ENCODE results near the gene ADGRG1.

Gene ADGRG1

GRCh38 chr16:57665541-57665940 is 37.1 kb downstream of the ADGRG1 start:
- no CpG with 5 or more reads among the region's 4 CpGs for WGBS (ENCODE audit: extremely low coverage, insufficient coverage, insufficient read length)
- no peak overlapping the region for H3K23ac ChIP-seq (ENCODE audit: low read length)

GRCh38 chr16:57666353-57667047 is 38.1 kb downstream of the ADGRG1 start:
- Histone ChIP-seq H3K79me1 (ENCODE audit: low read length) (no peaks in the 10 kb centered on the region), H3K9ac (ENCODE audit: low read length) (no peak overlapping the region), H3K9me3 (ENCODE audit: insufficient read depth, low read depth, low read length) (peaks cover 3% of the 10 kb centered on the region), H2BK5ac (ENCODE audit: low read depth, low read length, poor library complexity) (no peak overlapping the region), H3K79me2 (ENCODE audit: control insufficient read depth, insufficient read depth, low read length, poor library complexity) (no peaks in the 10 kb centered on the region), H3K4ac (ENCODE audit: low read depth, low read length) (no peak overlapping the region), H4K8ac (ENCODE audit: low read depth, low read length) (no peak overlapping the region), H3K36me3 (ENCODE audit: control insufficient read depth in 1 of 2, insufficient read depth in 2 of 2, low read length in 2 of 2) (peaks cover 33 to 34% of the 10 kb centered on the region in 2 experiments), H4K12ac (ENCODE audit: low read depth, low read length) (no peak overlapping the region), H2AK5ac (ENCODE audit: low read length) (no peak overlapping the region), H3K4me3 (ENCODE audit: low read depth, low read length) (no peak overlapping the region), H3K14ac (ENCODE audit: low read length) (no peak overlapping the region), H3K27ac (ENCODE audit: low read depth, low read length) (no peak overlapping the region), H3K18ac (ENCODE audit: low read length) (no peak overlapping the region), H3K4me2 (ENCODE audit: low read length) (no peak overlapping the region), H3K27me3 (ENCODE audit: insufficient read depth, low read length) (no peaks in the 10 kb centered on the region), H2BK12ac (ENCODE audit: low read length) (no peak overlapping the region), H2AFZ (ENCODE audit: insufficient read depth, low read length, poor library complexity) (no peak overlapping the region), H3K23ac (ENCODE audit: low read length) (no peak overlapping the region), H4K91ac (ENCODE audit: low read depth, low read length) (no peak overlapping the region), H2BK120ac (ENCODE audit: insufficient read depth, low read length, poor library complexity) (no peak overlapping the region), H3K4me1 (ENCODE audit: control insufficient read depth in 1 of 2, insufficient read depth in 2 of 2, low read length in 2 of 2) (peaks cover 6% of the 10 kb centered on the region in 2 experiments)
- DNase-seq = peak; percentile 42 to 66
- WGBS (ENCODE audit: extremely low coverage, insufficient coverage, insufficient read length) = no CpG with 5 or more reads among the region's 11 CpGs

More at GRCh38 chr16:57665541-57665940, 37.1 kb downstream of the ADGRG1 start:
- Histone ChIP-seq H4K12ac (ENCODE audit: low read depth, low read length) (no peak overlapping the region), H3K14ac (ENCODE audit: low read length) (no peak overlapping the region), H3K27ac (ENCODE audit: low read depth, low read length) (no peak overlapping the region), H3K27me3 (ENCODE audit: insufficient read depth, low read length) (no peaks in the 10 kb centered on the region), H2AK5ac (ENCODE audit: low read length) (no peak overlapping the region), H3K9ac (ENCODE audit: low read length) (no peak overlapping the region), H3K4ac (ENCODE audit: low read depth, low read length) (no peak overlapping the region), H3K4me3 (ENCODE audit: low read depth, low read length) (no peak overlapping the region), H3K79me2 (ENCODE audit: control insufficient read depth, insufficient read depth, low read length, poor library complexity) (no peaks in the 10 kb centered on the region), H3K79me1 (ENCODE audit: low read length) (no peaks in the 10 kb centered on the region), H2BK120ac (ENCODE audit: insufficient read depth, low read length, poor library complexity) (no peak overlapping the region), H4K8ac (ENCODE audit: low read depth, low read length) (no peak overlapping the region), H3K9me3 (ENCODE audit: insufficient read depth, low read depth, low read length) (peaks cover 3% of the 10 kb centered on the region), H3K18ac (ENCODE audit: low read length) (no peak overlapping the region), H4K91ac (ENCODE audit: low read depth, low read length) (no peak overlapping the region), H3K4me1 (ENCODE audit: control insufficient read depth in 1 of 2, insufficient read depth in 2 of 2, low read length in 2 of 2) (peaks cover 6% of the 10 kb centered on the region in 2 experiments), H3K4me2 (ENCODE audit: low read length) (no peak overlapping the region), H3K36me3 (ENCODE audit: control insufficient read depth in 1 of 2, insufficient read depth in 2 of 2, low read length in 2 of 2) (peaks cover 41 to 42% of the 10 kb centered on the region in 2 experiments), H2BK12ac (ENCODE audit: low read length) (no peak overlapping the region), H2AFZ (ENCODE audit: insufficient read depth, low read length, poor library complexity) (no peak overlapping the region), H2BK5ac (ENCODE audit: low read depth, low read length, poor library complexity) (no peak overlapping the region)
- no peak for DNase-seq

- Histone ChIP-seq H3K23ac (ENCODE audit: low read length) (no peak overlapping the region), H3K27ac (ENCODE audit: low read depth, low read length) (no peak overlapping the region), H4K91ac (ENCODE audit: low read depth, low read length) (no peak overlapping the region), H2BK120ac (ENCODE audit: insufficient read depth, low read length, poor library complexity) (no peak overlapping the region), H3K36me3 (ENCODE audit: control insufficient read depth in 1 of 2, insufficient read depth in 2 of 2, low read length in 2 of 2) (peaks cover 27 to 28% of the 10 kb centered on the region in 2 experiments), H3K9me3 (ENCODE audit: insufficient read depth, low read depth, low read length) (peaks cover 3% of the 10 kb centered on the region), H2AFZ (ENCODE audit: insufficient read depth, low read length, poor library complexity) (no peak overlapping the region), H2BK5ac (ENCODE audit: low read depth, low read length, poor library complexity) (no peak overlapping the region), H3K79me2 (ENCODE audit: control insufficient read depth, insufficient read depth, low read length, poor library complexity) (no peaks in the 10 kb centered on the region), H2BK12ac (ENCODE audit: low read length) (no peak overlapping the region), H3K4me2 (ENCODE audit: low read length) (no peak overlapping the region), H2AK5ac (ENCODE audit: low read length) (no peak overlapping the region), H3K79me1 (ENCODE audit: low read length) (no peaks in the 10 kb centered on the region), H3K14ac (ENCODE audit: low read length) (no peak overlapping the region), H3K9ac (ENCODE audit: low read length) (no peak overlapping the region), H3K27me3 (ENCODE audit: insufficient read depth, low read length) (no peaks in the 10 kb centered on the region), H4K12ac (ENCODE audit: low read depth, low read length) (no peak overlapping the region), H3K4me3 (ENCODE audit: low read depth, low read length) (no peak overlapping the region), H3K4ac (ENCODE audit: low read depth, low read length) (no peak overlapping the region), H4K8ac (ENCODE audit: low read depth, low read length) (no peak overlapping the region), H3K18ac (ENCODE audit: low read length) (no peak overlapping the region), H3K4me1 (ENCODE audit: control insufficient read depth in 1 of 2, insufficient read depth in 2 of 2, low read length in 2 of 2) (peaks cover 6% of the 10 kb centered on the region in 2 experiments)
- no peak for DNase-seq
- WGBS (ENCODE audit: extremely low coverage, insufficient coverage, insufficient read length) = no CpG with 5 or more reads among the region's 5 CpGs
Measured at GRCh38 chr16:57667048-57667525, 38.7 kb downstream of the ADGRG1 start.

- H2AFZ ChIP-seq (ENCODE audit: insufficient read depth, low read length, poor library complexity) = no peak overlapping the region
- no peak overlapping the region for H4K12ac ChIP-seq (ENCODE audit: low read depth, low read length)
- DNase-seq = peak; percentile 92 to 93
- H3K4me2 ChIP-seq (ENCODE audit: low read length) = no peak overlapping the region
- no peak overlapping the region for H3K27ac ChIP-seq (ENCODE audit: low read depth, low read length)
- H3K27me3 ChIP-seq (ENCODE audit: insufficient read depth, low read length) = no peaks in the 10 kb centered on the region
- H2AK5ac ChIP-seq (ENCODE audit: low read length) = no peak overlapping the region
- peaks cover 6% of the 10 kb centered on the region in 2 experiments for H3K4me1 ChIP-seq (ENCODE audit: control insufficient read depth in 1 of 2, insufficient read depth in 2 of 2, low read length in 2 of 2)
- H3K18ac ChIP-seq (ENCODE audit: low read length) = no peak overlapping the region
- H3K4me3 ChIP-seq (ENCODE audit: low read depth, low read length) = no peak overlapping the region
- peaks cover 3% of the 10 kb centered on the region for H3K9me3 ChIP-seq (ENCODE audit: insufficient read depth, low read depth, low read length)
- H3K14ac ChIP-seq (ENCODE audit: low read length) = no peak overlapping the region
- H2BK120ac ChIP-seq (ENCODE audit: insufficient read depth, low read length, poor library complexity) = no peak overlapping the region
- H3K4ac ChIP-seq (ENCODE audit: low read depth, low read length) = no peak overlapping the region
- WGBS (ENCODE audit: extremely low coverage, insufficient coverage, insufficient read length) = no CpG with 5 or more reads among the region's 17 CpGs
- no peak overlapping the region for H4K91ac ChIP-seq (ENCODE audit: low read depth, low read length)
- no peak overlapping the region for H3K23ac ChIP-seq (ENCODE audit: low read length)
- H2BK12ac ChIP-seq (ENCODE audit: low read length) = no peak overlapping the region
- no peak overlapping the region for H3K9ac ChIP-seq (ENCODE audit: low read length)
- H3K79me2 ChIP-seq (ENCODE audit: control insufficient read depth, insufficient read depth, low read length, poor library complexity) = no peaks in the 10 kb centered on the region
- H3K36me3 ChIP-seq (ENCODE audit: control insufficient read depth in 1 of 2, insufficient read depth in 2 of 2, low read length in 2 of 2) = peaks cover 22% of the 10 kb centered on the region in 2 experiments
- H2BK5ac ChIP-seq (ENCODE audit: low read depth, low read length, poor library complexity) = no peak overlapping the region
- no peaks in the 10 kb centered on the region for H3K79me1 ChIP-seq (ENCODE audit: low read length)
- no peak overlapping the region for H4K8ac ChIP-seq (ENCODE audit: low read depth, low read length)
Measured at GRCh38 chr16:57667526-57668262, 39.3 kb downstream of the ADGRG1 start.
